HCT116 (cell line): ENCODE results near the gene ATG2B. TPM values are rescaled to one million over a fixed set of nuclear protein-coding genes. Genes with fewer than 3 reads are reported as not detected.

Source experiments
- ATAC-seq: fragments of 200-7000 bp; cut with Tn5 transposase; 2 replicates; pipeline ENCODE4 v1.9.1; 2020; ENCODE audit warnings: mild to moderate bottlenecking, moderate library complexity
- BruUV-seq: library from RNA; stranded (reverse); fragments of 400-500 nt; replicated peaks from 2 replicates; lab custom pipeline; 2021; lab: Mats Ljungman, UMichigan
- CTCF ChIA-PET: fragments of 300-600 bp; sonication (Branson Sonifier 250); formaldehyde crosslinking; loops from one replicate; lab custom pipeline; 2021; ENCODE audit warnings: antibody characterized with exemption; lab: Charles Lee
- POLR2A ChIA-PET: fragments of 300-600, 350-600 bp; sonication (Branson Sonifier 250); formaldehyde crosslinking; loops from one replicate; lab custom pipeline; 2021; ENCODE audit warnings: antibody characterized with exemption; lab: Charles Lee
- RAD21 ChIA-PET, 2 experiments: fragments of 300-600 bp; sonication (Branson Sonifier 250); formaldehyde crosslinking; loops; one replicate each; lab custom pipeline; 2023; ENCODE audit warnings: low total read pairs in 2 of 2; ENCODE audit not compliant: uncharacterized antibody in 2 of 2, unreplicated experiment in 2 of 2, low non-redundant PET in 1 of 2; lab: Charles Lee
- DNase-seq: peaks from one replicate; pipeline ENCODE4 v3.0.0-alpha.2; 2010; ENCODE audit warnings: low read depth, low spot score
- H2AFZ ChIP-seq: fragments of 200-600 bp; shearing (Covaris generic), sonication (generic); 2 replicates; pipeline ENCODE4 v1.6.1; 2017; ENCODE audit warnings: low read depth, mixed run types, mixed read lengths, antibody characterized with exemption, low read length; ENCODE audit not compliant: poor library complexity, severe bottlenecking
- H3K27ac ChIP-seq: 2 replicates; pipeline ENCODE4 v1.5.1; 2012; ENCODE audit warnings: low read depth, low read length
- H3K27me3 ChIP-seq: fragments of 200-600 bp; sonication (generic); 2 replicates; pipeline ENCODE4 v1.6.1; 2016; ENCODE audit warnings: mixed run types, low read length, mixed read lengths; ENCODE audit not compliant: insufficient read depth
- H3K36me3 ChIP-seq, 2 experiments: fragments of 200-500 bp in 1 of 2; fragments of 200-600 bp in 1 of 2; sonication (Bioruptor generic) in 1 of 2; sonication (generic) in 1 of 2; 2 replicates each; pipeline versions ENCODE4 v1.5.1 to v1.6.1; 2014 to 2016; ENCODE audit warnings: low read length in 2 of 2, inconsistent platforms in 1 of 2, mixed read lengths in 1 of 2, mixed run types in 1 of 2; ENCODE audit not compliant: insufficient read depth in 2 of 2, control insufficient read depth in 1 of 2
- H3K4me1 ChIP-seq, 2 experiments: fragments of 200-600 bp in 1 of 2; sonication (generic) in 1 of 2; 2 replicates each; pipeline versions ENCODE4 v1.5.1 to v1.6.1; 2012 to 2017; ENCODE audit warnings: low read length in 2 of 2, inconsistent platforms in 1 of 2, mild to moderate bottlenecking in 1 of 2, mixed read lengths in 1 of 2, mixed run types in 1 of 2, moderate library complexity in 1 of 2; ENCODE audit not compliant: insufficient read depth in 2 of 2, control insufficient read depth in 1 of 2
- H3K4me2 ChIP-seq: fragments of 200-600 bp; sonication (generic); 2 replicates; pipeline ENCODE4 v1.6.1; 2017; ENCODE audit warnings: mixed run types, low read length, mixed read lengths
- H3K4me3 ChIP-seq, 2 experiments: fragments of 200-600 bp in 1 of 2; sonication (generic) in 1 of 2; replicated peaks in 1 of 2; 2 replicates each; pipeline ENCODE4 v1.5.1; 2011 to 2016; ENCODE audit warnings: low read length in 2 of 2, control low read depth in 1 of 2, low read depth in 1 of 2, mild to moderate bottlenecking in 1 of 2, mixed read lengths in 1 of 2, mixed run types in 1 of 2
- H3K79me2 ChIP-seq: fragments of 200-600 bp; sonication (generic); 2 replicates; pipeline ENCODE4 v1.6.1; 2017; ENCODE audit warnings: mild to moderate bottlenecking, mixed run types, low read length, moderate library complexity, mixed read lengths; ENCODE audit not compliant: insufficient read depth
- H3K9ac ChIP-seq: fragments of 200-600 bp; sonication (generic); 2 replicates; pipeline ENCODE4 v1.6.1; 2016; ENCODE audit warnings: low read length, mixed read lengths
- H3K9me2 ChIP-seq: fragments of 200-600 bp; sonication (generic), shearing (Covaris generic); 2 replicates; pipeline ENCODE4 v1.6.1; 2017; ENCODE audit warnings: mixed run types, mild to moderate bottlenecking, moderate library complexity; ENCODE audit not compliant: insufficient read depth
- H3K9me3 ChIP-seq, 2 experiments: fragments of 200-500 bp in 1 of 2; fragments of 200-600 bp in 1 of 2; sonication (Bioruptor generic) in 1 of 2; sonication (generic) in 1 of 2; 2 replicates each; pipeline ENCODE4 v1.6.1; 2014 to 2017; ENCODE audit warnings: low read length in 2 of 2, mixed read lengths in 2 of 2, inconsistent platforms in 1 of 2, low read depth in 1 of 2, mild to moderate bottlenecking in 1 of 2, mixed run types in 1 of 2, moderate library complexity in 1 of 2; ENCODE audit not compliant: control insufficient read depth in 1 of 2, insufficient read depth in 1 of 2
- H4K20me1 ChIP-seq: fragments of 200-600 bp; sonication (generic), shearing (Covaris generic); 2 replicates; pipeline ENCODE4 v1.6.1; 2017; ENCODE audit warnings: mixed run types, mild to moderate bottlenecking, moderate library complexity; ENCODE audit not compliant: insufficient read depth
- ATF3 ChIP-seq: IDR thresholded peaks from 2 replicates; pipeline ENCODE4 v1.6.1; 2012
- CBX3 ChIP-seq: IDR thresholded peaks from 2 replicates; pipeline ENCODE4 v1.6.1; 2012; ENCODE audit warnings: low read depth
- CEBPB ChIP-seq: IDR thresholded peaks from 2 replicates; pipeline ENCODE4 v1.6.1; 2012; ENCODE audit warnings: low read depth
- ELF1 ChIP-seq: IDR thresholded peaks from 2 replicates; pipeline ENCODE4 v1.6.1; 2012; ENCODE audit warnings: low read depth, borderline replicate concordance
- EZH2phosphoT487 ChIP-seq: fragments of 200-600 bp; IDR thresholded peaks from 2 replicates; pipeline ENCODE4 v1.6.1; 2018; ENCODE audit warnings: antibody characterized with exemption, borderline replicate concordance
- FOSL1 ChIP-seq: IDR thresholded peaks from 2 replicates; pipeline ENCODE4 v1.6.1; 2012; ENCODE audit warnings: low read depth
- JUND ChIP-seq: IDR thresholded peaks from 2 replicates; pipeline ENCODE4 v1.6.1; 2012
- POLR2AphosphoS5 ChIP-seq: IDR thresholded peaks from 2 replicates; pipeline ENCODE4 v1.6.1; 2011; ENCODE audit warnings: mild to moderate bottlenecking, low read depth, low read length, moderate library complexity
- RAD21 ChIP-seq: IDR thresholded peaks from 2 replicates; pipeline ENCODE4 v1.6.1; 2012; ENCODE audit warnings: low read depth, mild to moderate bottlenecking
- REST ChIP-seq: IDR thresholded peaks from 2 replicates; pipeline ENCODE4 v1.6.1; 2012; ENCODE audit warnings: low read depth
- SIN3A ChIP-seq: IDR thresholded peaks from 2 replicates; pipeline ENCODE4 v1.6.1; 2012; ENCODE audit warnings: low read depth
- SP1 ChIP-seq: IDR thresholded peaks from 2 replicates; pipeline ENCODE4 v1.6.1; 2012; ENCODE audit warnings: low read depth
- ZBTB33 ChIP-seq: IDR thresholded peaks from 2 replicates; pipeline ENCODE4 v1.6.1; 2011; ENCODE audit warnings: mild to moderate bottlenecking, low read length, moderate library complexity; ENCODE audit not compliant: insufficient replicate concordance; ENCODE audit errors: extremely low read depth
- ZFX ChIP-seq: fragments of 450-650 bp; IDR thresholded peaks from 2 replicates; pipeline ENCODE4 v1.6.1; 2017
- ZNF274 ChIP-seq: fragments of 200-500 bp; sonication (Bioruptor generic); IDR thresholded peaks from 2 replicates; pipeline ENCODE4 v1.6.1; 2014; ENCODE audit warnings: mild to moderate bottlenecking, low read depth, low read length, inconsistent platforms
- intact Hi-C: fragments of 100-400 bp; cut with micrococcal nuclease; formaldehyde crosslinking; loops from 2 replicates; pipeline ENCODE4 v1.10.0; 2022
- total RNA-seq: library from RNA; stranded (reverse); gene quantifications from one replicate; pipeline ENCODE4 v1.2.1, GENCODE V29; 2021; ENCODE audit not compliant: unreplicated experiment

Gene ATG2B
- total RNA-seq, 1 experiment from 2014 or later, result 6.4 TPM

GRCh38 chr14:96260341-96260821, 102.8 kb downstream of the ATG2B start (continued):
- no peak for TF ChIP-seq JUND

- no TSS peak for BruUV-seq
- Histone ChIP-seq H3K4me2 (no peak overlapping the region), H3K9me3 (no peaks in the 10 kb centered on the region), H3K4me3 (no peak overlapping the region), H3K79me2 (no peaks in the 10 kb centered on the region), H3K4me1 (peaks cover 0 to 6% of the 10 kb centered on the region in 2 experiments; a peak in 1 of 4 replicates), H3K9ac (no peak overlapping the region), H2AFZ (no peak overlapping the region), H3K27ac (no peak overlapping the region), H4K20me1 (no peaks in the 10 kb centered on the region), H3K9me2 (no peaks in the 10 kb centered on the region), H3K36me3 (no peaks in the 10 kb centered on the region), H3K27me3 (peaks cover 41% of the 10 kb centered on the region)
- intact Hi-C loops, result no loop called here
- TF ChIP-seq ZNF274 (no peak), SP1 (no peak), SIN3A (no peak), EZH2phosphoT487 (no peak)
- DNase-seq (no peak), ATAC-seq (no peak)
- ChIA-PET RAD21 (interaction anchor here in 1 of 2 experiments (0.7 kb wide), 1 partner anchor 46 kb away, joined by 4 read pairs; no protein-coding TSS in a partner anchor), POLR2A (no interaction called here), CTCF (no interaction called here)
Observed at GRCh38 chr14:96257900-96258299, 105.2 kb downstream of the ATG2B start.

DNA sequence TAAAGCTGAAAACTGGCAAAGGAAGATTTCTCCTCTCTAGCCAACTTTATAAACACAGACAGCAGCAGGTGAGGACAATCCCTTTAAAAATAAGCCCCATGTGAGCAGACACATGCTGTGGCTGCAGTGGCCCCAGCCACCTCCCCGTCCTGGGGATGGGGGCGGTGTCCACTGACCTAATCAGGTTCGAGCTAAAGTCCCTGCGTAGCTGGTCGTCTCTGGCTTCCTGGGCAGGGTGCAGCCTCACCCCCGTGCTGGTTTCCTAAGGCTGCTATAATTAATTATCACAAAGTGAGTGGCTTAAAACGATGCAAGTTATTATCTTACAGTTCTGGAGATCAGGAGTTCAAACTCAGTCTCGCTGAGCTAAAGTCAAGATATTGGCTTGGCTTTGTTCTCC, 106.1 kb downstream of the ATG2B start:
- intact Hi-C loops, result no loop called here
- H3K36me3 ChIP-seq, result no peaks in the 10 kb centered on the region
- RAD21 ChIA-PET, result no interaction called here
- H3K27me3 ChIP-seq, result peaks cover 41% of the 10 kb centered on the region
- CTCF ChIA-PET, result no interaction called here
- ATAC-seq (no peak), DNase-seq (no peak)
- H3K79me2 ChIP-seq, result no peaks in the 10 kb centered on the region
- H4K20me1 ChIP-seq, result no peaks in the 10 kb centered on the region
- POLR2A ChIA-PET, result no interaction called here
- no TSS peak for BruUV-seq
- H3K4me3 ChIP-seq, result no peak overlapping the region
- H3K4me1 ChIP-seq, result peaks cover 0 to 8% of the 10 kb centered on the region in 2 experiments; a peak in 1 of 4 replicates
- H3K4me2 ChIP-seq, result no peak overlapping the region
- H3K9me2 ChIP-seq, result no peaks in the 10 kb centered on the region
- H3K27ac ChIP-seq, result no peak overlapping the region
- no peak overlapping the region for H2AFZ ChIP-seq
- no peaks in the 10 kb centered on the region for H3K9me3 ChIP-seq
- no peak overlapping the region for H3K9ac ChIP-seq
- TF ChIP-seq CEBPB (no peak), REST (no peak), FOSL1 (no peak), ZFX (no peak), RAD21 (no peak), ZNF274 (no peak), ZBTB33 (no peak), EZH2phosphoT487 (no peak), ATF3 (no peak), CBX3 (no peak), ELF1 (no peak), POLR2AphosphoS5 (no peak), JUND (no peak)
